ENCODE data around the gene PPP2R5C. TPM values are rescaled to one million over a fixed set of nuclear protein-coding genes. Genes with fewer than 3 reads are reported as not detected.
A peak's percentile ranks its signal among the peaks of the same experiment; 100 is the strongest.

The PPP2R5C gene
- total and polyA plus RNA-seq, 9 of the 15 experiments (the other 6 are each of a cell fraction or from before 2014, with no cell fraction given), result 284 to 617 (median 395) TPM

GRCh38 chr14:101947904-101948665, 186.6 kb downstream of the PPP2R5C start (continued):
- TF ChIP-seq PBX2 (CRISPR knock-in tag; IDR thresholded peaks at IDR 0.05; ENCODE audit: low read depth) (no peak), PBX2 (tag; conservative IDR thresholded peaks at IDR 0.05; ENCODE audit: low read depth) (no peak), RUNX1 (IDR thresholded peaks at IDR 0.05; ENCODE audit: low read depth) (no peak), ZNF395 (CRISPR knock-in tag; IDR thresholded peaks at IDR 0.05) (peak; percentile 35; the same call in 1 of the 2 replicates), NR2C2 (CRISPR knock-in tag; IDR thresholded peaks at IDR 0.05) (peak; percentile 72), NR2C2 (tag; IDR thresholded peaks at IDR 0.05) (peak; percentile 78; the same call in 1 of the 2 replicates), TCF7L2 (IDR thresholded peaks at IDR 0.05; ENCODE audit: low read depth, low read length) (0 out of 2 replicates have a peak, but pooled peaks have one; percentile 43), ZNF133 (CRISPR knock-in tag; IDR thresholded peaks at IDR 0.05) (no peak), MXI1 (IDR thresholded peaks at IDR 0.05; ENCODE audit: low read depth, low read length) (0 out of 2 replicates have a peak, but pooled peaks have one; percentile 62), ZFX (CRISPR knock-in tag; IDR thresholded peaks at IDR 0.05) (peak; percentile 81), ATF1 (CRISPR knock-in tag; IDR thresholded peaks at IDR 0.05) (peak; percentile 92), ATF1 (tag; IDR thresholded peaks at IDR 0.05) (peak; percentile 99), ZNF143 (CRISPR knock-in tag; IDR thresholded peaks at IDR 0.05) (peak; percentile 81), ATF3 (IDR thresholded peaks at IDR 0.05) (peak; percentile 95), ATF3 (CRISPR knock-in tag; conservative IDR thresholded peaks at IDR 0.05) (peak; percentile 76), MITF (IDR thresholded peaks at IDR 0.05) (peak; percentile 71; the same call in 1 of the 2 replicates), SPI1 (IDR thresholded peaks at IDR 0.05; ENCODE audit: borderline replicate concordance, low read depth, low read length) (no peak), MTA3 (IDR thresholded peaks at IDR 0.05; ENCODE audit: borderline replicate concordance) (peak; percentile 55; the same call in 1 of the 2 replicates), FOXM1 (IDR thresholded peaks at IDR 0.05; ENCODE audit: low read depth) (no peak), FOXM1 (CRISPR knock-in tag; IDR thresholded peaks at IDR 0.05; ENCODE audit: low read depth) (no peak), MLLT1 (IDR thresholded peaks at IDR 0.05) (peak in 1 of 2 experiments; percentile 60; a peak in 1 of 4 replicates)
